Calu3 (cell line): Measurements from ENCODE around the gene TBX18. TPM values are rescaled to one million over a fixed set of nuclear protein-coding genes. Genes with fewer than 3 reads are reported as not detected.

Experiments
- BruUV-seq: library from RNA; stranded (reverse); fragments of 400-500 nt; replicated peaks from 2 replicates; lab custom pipeline; 2021; lab: Mats Ljungman, UMichigan
- CTCF ChIA-PET: fragments of 300-600 bp; sonication (Branson Sonifier 250); formaldehyde crosslinking; loops from one replicate; lab custom pipeline; 2022; ENCODE audit warnings: antibody characterized with exemption; lab: Charles Lee
- DNase-seq: peaks from one replicate; pipeline ENCODE4 v3.0.0; 2022
- H3K27ac Mint-ChIP-seq: one replicate; pipeline ENCODE4 v1.8.0; 2022; ENCODE audit warnings: mixed read lengths; ENCODE audit not compliant: unreplicated experiment
- H3K27me3 Mint-ChIP-seq: one replicate; pipeline ENCODE4 v1.8.0; 2022; ENCODE audit warnings: mixed read lengths; ENCODE audit not compliant: unreplicated experiment
- H3K36me3 Mint-ChIP-seq: one replicate; pipeline ENCODE4 v1.8.0; 2022; ENCODE audit warnings: mild to moderate bottlenecking, moderate library complexity, mixed read lengths; ENCODE audit not compliant: insufficient read depth, unreplicated experiment
- H3K4me1 Mint-ChIP-seq: one replicate; pipeline ENCODE4 v1.8.0; 2022; ENCODE audit warnings: mild to moderate bottlenecking, low read depth, mixed read lengths; ENCODE audit not compliant: unreplicated experiment
- H3K4me3 Mint-ChIP-seq: one replicate; pipeline ENCODE4 v1.8.0; 2022; ENCODE audit warnings: mild to moderate bottlenecking, low read depth, moderate library complexity, mixed read lengths; ENCODE audit not compliant: unreplicated experiment
- H3K9me3 Mint-ChIP-seq: one replicate; pipeline ENCODE4 v1.8.0; 2022; ENCODE audit warnings: low read depth, mixed read lengths; ENCODE audit not compliant: unreplicated experiment
- CTCF ChIP-seq: fragments of 200-600 bp; IDR thresholded peaks from one replicate; pipeline ENCODE4 v1.8.0; 2022; ENCODE audit warnings: antibody characterized with exemption; ENCODE audit not compliant: unreplicated experiment
- intact Hi-C: fragments of 100-400 bp; cut with micrococcal nuclease; formaldehyde crosslinking; loops from one replicate; pipeline ENCODE4 v1.10.0; 2022; ENCODE audit not compliant: unreplicated experiment
- total RNA-seq: library from RNA; stranded (reverse); gene quantifications from 2 replicates; pipeline ENCODE4 v1.2.3, GENCODE V29; 2022

TBX18 gene
- total RNA-seq, 1 experiment from 2014 or later: 48.5 TPM

GRCh38 chr6:84776392-84776791 lies 12.0 kb upstream of the TBX18 start:
- TF ChIP-seq CTCF: no peak
- no peak overlapping the region for H3K4me3 Mint-ChIP-seq
- no peak overlapping the region for H3K27ac Mint-ChIP-seq
- peaks cover 14% of the 10 kb centered on the region for H3K4me1 Mint-ChIP-seq
- no TSS peak for BruUV-seq
- no peaks in the 10 kb centered on the region for H3K9me3 Mint-ChIP-seq
- CTCF ChIA-PET: interaction anchor here (0.7 kb wide), 1 partner anchor 48 kb away, joined by 3 read pairs; no protein-coding TSS in a partner anchor
- DNase-seq: no peak
- H3K27me3 Mint-ChIP-seq: no peaks in the 10 kb centered on the region
- peaks cover 29% of the 10 kb centered on the region for H3K36me3 Mint-ChIP-seq
- intact Hi-C loops: loop anchor here (5.0 kb wide), 1 partner anchor 546 kb away; no protein-coding TSS in a partner anchor

GRCh38 chr6:84775751-84776150 lies 11.4 kb upstream of the TBX18 start:
- intact Hi-C loops: loop anchor here (2.0 to 5.0 kb wide), 3 partner anchors 351 to 547 kb away; no protein-coding TSS in a partner anchor
- no peak for DNase-seq
- Mint-ChIP-seq H3K9me3 (no peaks in the 10 kb centered on the region), H3K27ac (no peak overlapping the region), H3K36me3 (peaks cover 29% of the 10 kb centered on the region), H3K4me1 (peaks cover 14% of the 10 kb centered on the region), H3K4me3 (no peak overlapping the region), H3K27me3 (no peaks in the 10 kb centered on the region)
- TF ChIP-seq CTCF: no peak
- CTCF ChIA-PET: no interaction called here
- BruUV-seq: no TSS peak

GRCh38 chr6:84774985-84775284 lies 10.5 kb upstream of the TBX18 start:
- H3K4me3 Mint-ChIP-seq: peak overlapping the region; percentile 98
- H3K27me3 Mint-ChIP-seq: no peaks in the 10 kb centered on the region
- no TSS peak for BruUV-seq
- peak overlapping the region; percentile 30 for H3K27ac Mint-ChIP-seq
- DNase-seq: no peak
- TF ChIP-seq CTCF: no peak
- CTCF ChIA-PET: interaction anchor here (0.6 to 2.7 kb wide), 8 partner anchors 23 to 883 kb away, joined by 3 to 11 read pairs (median 4); no protein-coding TSS in a partner anchor
- no peaks in the 10 kb centered on the region for H3K9me3 Mint-ChIP-seq
- peaks cover 14% of the 10 kb centered on the region for H3K4me1 Mint-ChIP-seq
- intact Hi-C loops: loop anchor here (2.0 to 5.0 kb wide), 4 partner anchors 208 to 547 kb away; no protein-coding TSS in a partner anchor
- H3K36me3 Mint-ChIP-seq: peaks cover 29% of the 10 kb centered on the region

- TF ChIP-seq CTCF: peak; percentile 82
- BruUV-seq: TSS peak; percentile 62
- CTCF ChIA-PET: interaction anchor here (0.6 to 2.7 kb wide), 10 partner anchors 10 to 884 kb away, joined by 3 to 11 read pairs (median 4); partner anchors contain the start of gene TBX18
- H3K4me3 Mint-ChIP-seq: peak overlapping the region; percentile 98
- DNase-seq: peak; percentile 93
- peaks cover 31% of the 10 kb centered on the region for H3K36me3 Mint-ChIP-seq
- H3K27ac Mint-ChIP-seq: peak overlapping the region; percentile 93
- H3K4me1 Mint-ChIP-seq: peaks cover 14% of the 10 kb centered on the region
- no peaks in the 10 kb centered on the region for H3K9me3 Mint-ChIP-seq
- intact Hi-C loops: loop anchor here (2.0 to 5.0 kb wide), 3 partner anchors 207 to 352 kb away; no protein-coding TSS in a partner anchor
- no peaks in the 10 kb centered on the region for H3K27me3 Mint-ChIP-seq
Observed at GRCh38 chr6:84774157-84774984, 10.0 kb upstream of the TBX18 start.
